CD8-positive, alpha-beta memory T cell (primary cell): Measurements from ENCODE around the gene CCNK. TPM values are rescaled to one million over a fixed set of nuclear protein-coding genes. Genes with fewer than 3 reads are reported as not detected.

ENCODE experiments used
- CTCF ChIA-PET: fragments of 350-600 bp; sonication (Branson Sonifier 250); formaldehyde crosslinking; loops from one replicate; lab custom pipeline; 2021; ENCODE audit warnings: antibody characterized with exemption; lab: Charles Lee
- POLR2A ChIA-PET: fragments of 350-600 bp; sonication (Branson Sonifier 250); formaldehyde crosslinking; loops from one replicate; lab custom pipeline; 2021; ENCODE audit warnings: antibody characterized with exemption; lab: Charles Lee
- DNase-seq, 5 donors: peaks; one replicate each; pipeline versions ENCODE4 v3.0.0 to v3.0.0-alpha.2; 2020 to 2022; ENCODE audit warnings: mixed read lengths in 1 of 5
- H3K27ac ChIP-seq: one replicate; pipeline ENCODE4 v1.7.0; 2013; ENCODE audit warnings: low read depth, mild to moderate bottlenecking, low read length, moderate library complexity
- H3K27me3 ChIP-seq: 2 replicates; pipeline ENCODE4 v1.7.0; 2013; ENCODE audit warnings: low read length, mild to moderate bottlenecking; ENCODE audit not compliant: insufficient read depth, poor library complexity, severe bottlenecking
- H3K36me3 ChIP-seq: 2 replicates; pipeline ENCODE4 v1.7.0; 2013; ENCODE audit warnings: mild to moderate bottlenecking, low read length, moderate library complexity; ENCODE audit not compliant: insufficient read depth
- H3K4me1 ChIP-seq: 2 replicates; pipeline ENCODE4 v1.7.0; 2013; ENCODE audit warnings: mild to moderate bottlenecking, low read length, moderate library complexity; ENCODE audit not compliant: insufficient read depth
- H3K4me3 ChIP-seq: 2 replicates; pipeline ENCODE4 v1.7.0; 2013; ENCODE audit warnings: mild to moderate bottlenecking, low read length
- H3K9me3 ChIP-seq: 2 replicates; pipeline ENCODE4 v1.7.0; 2013; ENCODE audit warnings: mild to moderate bottlenecking, low read length
- H3K27ac Mint-ChIP-seq, 8 donors: one replicate each; pipeline ENCODE4 v1.8.0; 2020 to 2021; ENCODE audit warnings: mixed read lengths in 8 of 8, mild to moderate bottlenecking in 6 of 8, inconsistent platforms in 3 of 8, moderate library complexity in 3 of 8
- H3K27me3 Mint-ChIP-seq, 2 donors: one replicate each; pipeline ENCODE4 v1.8.0; 2020 to 2021; ENCODE audit warnings: mixed read lengths in 2 of 2, mild to moderate bottlenecking in 1 of 2, moderate library complexity in 1 of 2
- H3K36me3 Mint-ChIP-seq, 3 donors: one replicate each; pipeline ENCODE4 v1.8.0; 2020 to 2021; ENCODE audit warnings: mixed read lengths in 3 of 3, inconsistent platforms in 1 of 3, mild to moderate bottlenecking in 1 of 3
- H3K4me1 Mint-ChIP-seq, 3 donors: one replicate each; pipeline ENCODE4 v1.8.0; 2020 to 2021; ENCODE audit warnings: mixed read lengths in 3 of 3, inconsistent platforms in 1 of 3, mild to moderate bottlenecking in 1 of 3
- H3K4me3 Mint-ChIP-seq, 7 donors: one replicate each; pipeline ENCODE4 v1.8.0; 2020 to 2021; ENCODE audit warnings: mixed read lengths in 7 of 7, mild to moderate bottlenecking in 6 of 7, moderate library complexity in 4 of 7, inconsistent platforms in 2 of 7
- H3K9me3 Mint-ChIP-seq, 5 donors: one replicate each; pipeline ENCODE4 v1.8.0; 2020 to 2022; ENCODE audit warnings: mixed read lengths in 5 of 5, mild to moderate bottlenecking in 3 of 5, moderate library complexity in 2 of 5, inconsistent platforms in 1 of 5
- polyA plus RNA-seq: library from polyadenylated mRNA; unstranded; fragments of 300-500 nt; fragmentation: Illumina TruSeq; gene quantifications from one replicate; pipeline ENCODE4 v1.2.3, GENCODE V29; 2021
- total RNA-seq, 2 experiments: library from RNA; stranded (reverse); gene quantifications; one replicate each; pipeline ENCODE4 v1.2.3, GENCODE V29; 2021

Gene CCNK
- total and polyA plus RNA-seq, 3 experiments from 2014 or later, result 16.4 to 115 (median 110) TPM

- ChIA-PET CTCF (no interaction called here), POLR2A (no interaction called here)
- H3K27me3 Mint-ChIP-seq, result no peaks in the 10 kb centered on the region
- H3K36me3 Mint-ChIP-seq, result peaks cover 5 to 74% (median 31%) of the 10 kb centered on the region in 3 donors
- H3K4me3 ChIP-seq, result no peak overlapping the region
- peak overlapping the region in 5 of 8 donors; percentile 0 to 90 (median 28) for H3K27ac Mint-ChIP-seq
- H3K4me1 ChIP-seq, result peaks cover 21% of the 10 kb centered on the region
- H3K27ac ChIP-seq, result no peak overlapping the region
- DNase-seq, result no peak
- no peaks in the 10 kb centered on the region for H3K9me3 ChIP-seq
- peaks cover 47 to 57% (median 48%) of the 10 kb centered on the region in 3 donors for H3K4me1 Mint-ChIP-seq
- H3K9me3 Mint-ChIP-seq, result no peaks in the 10 kb centered on the region
- peaks cover 9% of the 10 kb centered on the region for H3K36me3 ChIP-seq
- H3K27me3 ChIP-seq, result no peaks in the 10 kb centered on the region
- H3K4me3 Mint-ChIP-seq, result peak overlapping the region in 1 of 7 donors; percentile 10
Observed at GRCh38 chr14:99441157-99441870, 39.9 kb upstream of the CCNK start.

GRCh38 chr14:99441918-99442317, 39.3 kb upstream of the CCNK start:
- H3K27ac ChIP-seq, result no peak overlapping the region
- Mint-ChIP-seq H3K9me3 (no peaks in the 10 kb centered on the region), H3K27me3 (no peaks in the 10 kb centered on the region), H3K27ac (peak overlapping the region; percentile 13 to 90 (median 46)), H3K4me3 (peak overlapping the region in 1 of 7 donors; percentile 50), H3K4me1 (peaks cover 41 to 51% (median 42%) of the 10 kb centered on the region in 3 donors), H3K36me3 (peaks cover 7 to 77% (median 33%) of the 10 kb centered on the region in 3 donors)
- no peaks in the 10 kb centered on the region for H3K27me3 ChIP-seq
- no peak overlapping the region for H3K4me3 ChIP-seq
- CTCF ChIA-PET, result no interaction called here
- H3K36me3 ChIP-seq, result peaks cover 9% of the 10 kb centered on the region
- POLR2A ChIA-PET, result no interaction called here
- no peak for DNase-seq
- no peaks in the 10 kb centered on the region for H3K9me3 ChIP-seq
- peaks cover 14% of the 10 kb centered on the region for H3K4me1 ChIP-seq

- POLR2A ChIA-PET, result no interaction called here
- CTCF ChIA-PET, result interaction anchor here (2.0 kb wide), 1 partner anchor 11 kb away, joined by 6 read pairs; no protein-coding TSS in a partner anchor
- Mint-ChIP-seq H3K9me3 (no peaks in the 10 kb centered on the region), H3K36me3 (peaks cover 10 to 88% (median 35%) of the 10 kb centered on the region in 3 donors), H3K4me3 (no peak overlapping the region), H3K27ac (peak overlapping the region in 3 of 8 donors; percentile 6 to 91 (median 40)), H3K27me3 (no peaks in the 10 kb centered on the region), H3K4me1 (peaks cover 12 to 24% (median 21%) of the 10 kb centered on the region in 3 donors)
- H3K4me3 ChIP-seq, result no peak overlapping the region
- H3K9me3 ChIP-seq, result no peaks in the 10 kb centered on the region
- H3K27ac ChIP-seq, result no peak overlapping the region
- H3K36me3 ChIP-seq, result peaks cover 24% of the 10 kb centered on the region
- no peaks in the 10 kb centered on the region for H3K27me3 ChIP-seq
- no peak for DNase-seq
- no peaks in the 10 kb centered on the region for H3K4me1 ChIP-seq
Observed at GRCh38 chr14:99445931-99446330, 35.3 kb upstream of the CCNK start.

GRCh38 chr14:99447739-99448138, 33.5 kb upstream of the CCNK start:
- no peaks in the 10 kb centered on the region for H3K9me3 Mint-ChIP-seq
- ChIA-PET CTCF (interaction anchor here (1.3 kb wide), 1 partner anchor 32 kb away, joined by 6 read pairs; no protein-coding TSS in a partner anchor), POLR2A (no interaction called here)
- H3K27ac Mint-ChIP-seq, result peak overlapping the region in 1 of 8 donors; percentile 9
- no peaks in the 10 kb centered on the region for H3K4me1 ChIP-seq
- peaks cover 4 to 15% (median 12%) of the 10 kb centered on the region in 3 donors for H3K4me1 Mint-ChIP-seq
- no peaks in the 10 kb centered on the region for H3K27me3 Mint-ChIP-seq
- H3K9me3 ChIP-seq, result no peaks in the 10 kb centered on the region
- DNase-seq, result no peak
- H3K27ac ChIP-seq, result no peak overlapping the region
- H3K4me3 Mint-ChIP-seq, result no peak overlapping the region
- H3K36me3 Mint-ChIP-seq, result peaks cover 8 to 89% (median 30%) of the 10 kb centered on the region in 3 donors
- peaks cover 26% of the 10 kb centered on the region for H3K36me3 ChIP-seq
- no peaks in the 10 kb centered on the region for H3K27me3 ChIP-seq
- no peak overlapping the region for H3K4me3 ChIP-seq

- peaks cover 7 to 17% (median 11%) of the 10 kb centered on the region in 3 donors for H3K4me1 Mint-ChIP-seq
- Histone ChIP-seq H3K4me3 (no peak overlapping the region), H3K36me3 (peaks cover 23% of the 10 kb centered on the region), H3K27ac (no peak overlapping the region), H3K4me1 (no peaks in the 10 kb centered on the region), H3K27me3 (no peaks in the 10 kb centered on the region), H3K9me3 (no peaks in the 10 kb centered on the region)
- DNase-seq, result no peak
- H3K4me3 Mint-ChIP-seq, result no peak overlapping the region
- peaks cover 10 to 91% (median 31%) of the 10 kb centered on the region in 3 donors for H3K36me3 Mint-ChIP-seq
- ChIA-PET POLR2A (no interaction called here), CTCF (no interaction called here)
- no peaks in the 10 kb centered on the region for H3K27me3 Mint-ChIP-seq
- H3K9me3 Mint-ChIP-seq, result no peaks in the 10 kb centered on the region
- H3K27ac Mint-ChIP-seq, result peak overlapping the region in 5 of 8 donors; percentile 25 to 78 (median 57)
Observed at GRCh38 chr14:99450266-99450665, 30.9 kb upstream of the CCNK start.

- DNase-seq, result no peak
- Mint-ChIP-seq H3K27ac (peak overlapping the region in 4 of 8 donors; percentile 25 to 80 (median 52)), H3K4me1 (peaks cover 7 to 15% (median 11%) of the 10 kb centered on the region in 3 donors), H3K9me3 (no peaks in the 10 kb centered on the region), H3K27me3 (no peaks in the 10 kb centered on the region), H3K36me3 (peaks cover 10 to 86% (median 29%) of the 10 kb centered on the region in 3 donors), H3K4me3 (no peak overlapping the region)
- POLR2A ChIA-PET, result no interaction called here
- H3K9me3 ChIP-seq, result no peaks in the 10 kb centered on the region
- CTCF ChIA-PET, result no interaction called here
- no peak overlapping the region for H3K27ac ChIP-seq
- no peaks in the 10 kb centered on the region for H3K27me3 ChIP-seq
- peaks cover 21% of the 10 kb centered on the region for H3K36me3 ChIP-seq
- H3K4me3 ChIP-seq, result no peak overlapping the region
- H3K4me1 ChIP-seq, result no peaks in the 10 kb centered on the region
Observed at GRCh38 chr14:99451234-99451633, 30.0 kb upstream of the CCNK start.

- Histone ChIP-seq H3K27ac (no peak overlapping the region), H3K9me3 (no peaks in the 10 kb centered on the region), H3K36me3 (peaks cover 21% of the 10 kb centered on the region), H3K4me1 (no peaks in the 10 kb centered on the region), H3K4me3 (no peak overlapping the region), H3K27me3 (no peaks in the 10 kb centered on the region)
- no peak for DNase-seq
- no peaks in the 10 kb centered on the region for H3K27me3 Mint-ChIP-seq
- peaks cover 7 to 15% (median 11%) of the 10 kb centered on the region in 3 donors for H3K4me1 Mint-ChIP-seq
- H3K27ac Mint-ChIP-seq, result no peak overlapping the region
- ChIA-PET CTCF (no interaction called here), POLR2A (no interaction called here)
- H3K4me3 Mint-ChIP-seq, result no peak overlapping the region
- peaks cover 7 to 86% (median 30%) of the 10 kb centered on the region in 3 donors for H3K36me3 Mint-ChIP-seq
- H3K9me3 Mint-ChIP-seq, result no peaks in the 10 kb centered on the region
Observed at GRCh38 chr14:99452968-99453367, 28.2 kb upstream of the CCNK start.

GRCh38 chr14:99454246-99454645, 27.0 kb upstream of the CCNK start:
- no peaks in the 10 kb centered on the region for H3K9me3 Mint-ChIP-seq
- H3K27ac Mint-ChIP-seq, result peak overlapping the region in 1 of 8 donors; percentile 3

More at GRCh38 chr14:99454246-99454645, 27.0 kb upstream of the CCNK start:
- H3K4me3 Mint-ChIP-seq, result no peak overlapping the region
- Histone ChIP-seq H3K36me3 (peaks cover 11% of the 10 kb centered on the region), H3K4me1 (no peaks in the 10 kb centered on the region), H3K27ac (no peak overlapping the region), H3K27me3 (no peaks in the 10 kb centered on the region), H3K9me3 (no peaks in the 10 kb centered on the region), H3K4me3 (no peak overlapping the region)
- peaks cover 7 to 85% (median 24%) of the 10 kb centered on the region in 3 donors for H3K36me3 Mint-ChIP-seq
- peaks cover 7 to 17% (median 11%) of the 10 kb centered on the region in 3 donors for H3K4me1 Mint-ChIP-seq
- H3K27me3 Mint-ChIP-seq, result no peaks in the 10 kb centered on the region
- no peak for DNase-seq
- CTCF ChIA-PET, result no interaction called here
- POLR2A ChIA-PET, result no interaction called here
